Neural cell (in vitro differentiated cells): Measurements from ENCODE around the gene ZDHHC14.

ENCODE experiments used
- EP300 ChIP-seq: fragments of 450-650 bp; conservative IDR thresholded peaks from 2 replicates; pipeline ENCODE4 v1.6.1; 2014; ENCODE audit warnings: antibody characterized with exemption, mild to moderate bottlenecking, moderate library complexity; ENCODE audit not compliant: poor library complexity, severe bottlenecking
- EZH2 ChIP-seq: fragments of 200-600, 300-800 bp; shearing (Covaris generic), sonication (generic); IDR thresholded peaks from 2 replicates; pipeline ENCODE4 v1.6.1; 2014; ENCODE audit warnings: antibody characterized with exemption, low read length, borderline replicate concordance, mild to moderate bottlenecking; ENCODE audit not compliant: insufficient read depth, poor library complexity, severe bottlenecking
- MXI1 ChIP-seq: fragments of 450-650 bp; conservative IDR thresholded peaks from 2 replicates; pipeline ENCODE4 v1.6.1; 2014; ENCODE audit warnings: antibody characterized with exemption, mild to moderate bottlenecking; ENCODE audit not compliant: poor library complexity, severe bottlenecking
- POLR2AphosphoS5 ChIP-seq: IDR thresholded peaks from 2 replicates; pipeline ENCODE4 v1.6.1; 2012
- RAD21 ChIP-seq: fragments of 450-650 bp; conservative IDR thresholded peaks from 2 replicates; pipeline ENCODE4 v1.6.1; 2014; ENCODE audit warnings: antibody characterized with exemption, mild to moderate bottlenecking, moderate library complexity
- SMC3 ChIP-seq: fragments of 450-650 bp; conservative IDR thresholded peaks from 2 replicates; pipeline ENCODE4 v1.6.1; 2014; ENCODE audit warnings: antibody characterized with exemption, mild to moderate bottlenecking, moderate library complexity; ENCODE audit not compliant: poor library complexity
- TAF1 ChIP-seq: IDR thresholded peaks from 2 replicates; pipeline ENCODE4 v1.6.1; 2012; ENCODE audit warnings: low read depth
- TF ChIP-seq, protein P1 (sequence below): fragments of 450-650 bp; IDR thresholded peaks from 2 replicates; pipeline ENCODE4 v1.5.1; 2014; ENCODE audit warnings: antibody characterized with exemption, mild to moderate bottlenecking, moderate library complexity; ENCODE audit not compliant: poor library complexity, severe bottlenecking
- TF ChIP-seq, protein P2 (sequence below): IDR thresholded peaks from 2 replicates; pipeline ENCODE4 v1.6.1; 2012; ENCODE audit warnings: borderline replicate concordance

DNA sequence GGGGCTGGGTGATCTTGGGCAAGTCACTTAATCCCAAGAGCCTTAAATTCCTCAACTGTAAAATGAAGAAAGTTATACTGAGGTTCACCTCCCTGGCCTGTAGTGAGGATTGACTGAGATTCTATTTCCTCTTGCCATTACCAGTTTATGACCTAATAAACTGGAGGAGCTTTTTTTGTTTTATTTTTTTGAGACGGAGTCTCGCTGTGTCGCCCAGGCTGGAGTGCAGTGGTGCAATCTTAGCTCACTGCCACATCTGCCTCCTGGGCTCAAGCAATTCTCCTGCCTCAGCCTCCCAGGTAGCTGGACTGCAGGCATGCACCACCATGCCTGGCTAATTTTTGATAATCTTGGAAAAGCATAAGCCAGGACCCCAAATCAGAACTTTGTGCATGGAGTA lies 280.7 kb downstream of the ZDHHC14 start:
- TF ChIP-seq POLR2AphosphoS5 (no peak), EZH2 (no peak), SMC3 (no peak), MXI1 (no peak), TAF1 (no peak), EP300 (no peak), RAD21 (no peak)
- TF ChIP-seq, protein P1, sequence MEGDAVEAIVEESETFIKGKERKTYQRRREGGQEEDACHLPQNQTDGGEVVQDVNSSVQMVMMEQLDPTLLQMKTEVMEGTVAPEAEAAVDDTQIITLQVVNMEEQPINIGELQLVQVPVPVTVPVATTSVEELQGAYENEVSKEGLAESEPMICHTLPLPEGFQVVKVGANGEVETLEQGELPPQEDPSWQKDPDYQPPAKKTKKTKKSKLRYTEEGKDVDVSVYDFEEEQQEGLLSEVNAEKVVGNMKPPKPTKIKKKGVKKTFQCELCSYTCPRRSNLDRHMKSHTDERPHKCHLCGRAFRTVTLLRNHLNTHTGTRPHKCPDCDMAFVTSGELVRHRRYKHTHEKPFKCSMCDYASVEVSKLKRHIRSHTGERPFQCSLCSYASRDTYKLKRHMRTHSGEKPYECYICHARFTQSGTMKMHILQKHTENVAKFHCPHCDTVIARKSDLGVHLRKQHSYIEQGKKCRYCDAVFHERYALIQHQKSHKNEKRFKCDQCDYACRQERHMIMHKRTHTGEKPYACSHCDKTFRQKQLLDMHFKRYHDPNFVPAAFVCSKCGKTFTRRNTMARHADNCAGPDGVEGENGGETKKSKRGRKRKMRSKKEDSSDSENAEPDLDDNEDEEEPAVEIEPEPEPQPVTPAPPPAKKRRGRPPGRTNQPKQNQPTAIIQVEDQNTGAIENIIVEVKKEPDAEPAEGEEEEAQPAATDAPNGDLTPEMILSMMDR = no peak
- TF ChIP-seq, protein P2, sequence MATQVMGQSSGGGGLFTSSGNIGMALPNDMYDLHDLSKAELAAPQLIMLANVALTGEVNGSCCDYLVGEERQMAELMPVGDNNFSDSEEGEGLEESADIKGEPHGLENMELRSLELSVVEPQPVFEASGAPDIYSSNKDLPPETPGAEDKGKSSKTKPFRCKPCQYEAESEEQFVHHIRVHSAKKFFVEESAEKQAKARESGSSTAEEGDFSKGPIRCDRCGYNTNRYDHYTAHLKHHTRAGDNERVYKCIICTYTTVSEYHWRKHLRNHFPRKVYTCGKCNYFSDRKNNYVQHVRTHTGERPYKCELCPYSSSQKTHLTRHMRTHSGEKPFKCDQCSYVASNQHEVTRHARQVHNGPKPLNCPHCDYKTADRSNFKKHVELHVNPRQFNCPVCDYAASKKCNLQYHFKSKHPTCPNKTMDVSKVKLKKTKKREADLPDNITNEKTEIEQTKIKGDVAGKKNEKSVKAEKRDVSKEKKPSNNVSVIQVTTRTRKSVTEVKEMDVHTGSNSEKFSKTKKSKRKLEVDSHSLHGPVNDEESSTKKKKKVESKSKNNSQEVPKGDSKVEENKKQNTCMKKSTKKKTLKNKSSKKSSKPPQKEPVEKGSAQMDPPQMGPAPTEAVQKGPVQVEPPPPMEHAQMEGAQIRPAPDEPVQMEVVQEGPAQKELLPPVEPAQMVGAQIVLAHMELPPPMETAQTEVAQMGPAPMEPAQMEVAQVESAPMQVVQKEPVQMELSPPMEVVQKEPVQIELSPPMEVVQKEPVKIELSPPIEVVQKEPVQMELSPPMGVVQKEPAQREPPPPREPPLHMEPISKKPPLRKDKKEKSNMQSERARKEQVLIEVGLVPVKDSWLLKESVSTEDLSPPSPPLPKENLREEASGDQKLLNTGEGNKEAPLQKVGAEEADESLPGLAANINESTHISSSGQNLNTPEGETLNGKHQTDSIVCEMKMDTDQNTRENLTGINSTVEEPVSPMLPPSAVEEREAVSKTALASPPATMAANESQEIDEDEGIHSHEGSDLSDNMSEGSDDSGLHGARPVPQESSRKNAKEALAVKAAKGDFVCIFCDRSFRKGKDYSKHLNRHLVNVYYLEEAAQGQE = no peak
